Measurements from ENCODE around the gene MACROD2. TPM values are rescaled to one million over a fixed set of nuclear protein-coding genes. Genes with fewer than 3 reads are reported as not detected.

Gene MACROD2
- polyA plus RNA-seq, 6 donors from 2014 or later: 27.2 to 49.3 (median 36.4) TPM

GRCh38 chr20:14821251-14821650 is 825.9 kb downstream of the MACROD2 start:
- no peak overlapping the region for H3K4me3 Mint-ChIP-seq
- H3K36me3 Mint-ChIP-seq: no peaks in the 10 kb centered on the region
- peaks cover 0 to 5% (median 0%) of the 10 kb centered on the region in 7 donors for H3K9me3 Mint-ChIP-seq
- DNase-seq: no peak
- H3K27me3 Mint-ChIP-seq: no peaks in the 10 kb centered on the region
- no peak for ATAC-seq (ENCODE audit: low read depth in 2 of 2)
- H3K27ac Mint-ChIP-seq: no peak overlapping the region
- no peaks in the 10 kb centered on the region for H3K4me1 Mint-ChIP-seq

GRCh38 chr20:14824996-14825395 is 829.7 kb downstream of the MACROD2 start:
- DNase-seq: no peak
- Mint-ChIP-seq H3K36me3 (no peaks in the 10 kb centered on the region), H3K27ac (no peak overlapping the region), H3K4me1 (peaks cover 0 to 2% (median 0%) of the 10 kb centered on the region in 3 donors), H3K27me3 (no peaks in the 10 kb centered on the region), H3K4me3 (no peak overlapping the region), H3K9me3 (no peaks in the 10 kb centered on the region)
- ATAC-seq (ENCODE audit: low read depth in 2 of 2): no peak

- ATAC-seq (ENCODE audit: low read depth in 2 of 2): no peak
- H3K27ac Mint-ChIP-seq: no peak overlapping the region
- H3K9me3 Mint-ChIP-seq: no peaks in the 10 kb centered on the region
- peaks cover 0 to 10% (median 0%) of the 10 kb centered on the region in 3 donors for H3K4me1 Mint-ChIP-seq
- H3K4me3 Mint-ChIP-seq: no peak overlapping the region
- DNase-seq: no peak
- H3K27me3 Mint-ChIP-seq: no peaks in the 10 kb centered on the region
- H3K36me3 Mint-ChIP-seq: no peaks in the 10 kb centered on the region
Measured at GRCh38 chr20:14826543-14827313, 831.4 kb downstream of the MACROD2 start.

GRCh38 chr20:14828459-14828858 is 833.1 kb downstream of the MACROD2 start:
- H3K27ac Mint-ChIP-seq: no peak overlapping the region
- no peak overlapping the region for H3K4me3 Mint-ChIP-seq
- ATAC-seq (ENCODE audit: low read depth in 2 of 2) (no peak), DNase-seq (no peak)
- H3K27me3 Mint-ChIP-seq: peaks cover 0 to 4% (median 0%) of the 10 kb centered on the region in 3 donors
- H3K4me1 Mint-ChIP-seq: peaks cover 0 to 21% (median 0%) of the 10 kb centered on the region in 3 donors
- H3K9me3 Mint-ChIP-seq: no peaks in the 10 kb centered on the region
- no peaks in the 10 kb centered on the region for H3K36me3 Mint-ChIP-seq

- Mint-ChIP-seq H3K27ac (no peak overlapping the region), H3K27me3 (peaks cover 0 to 4% (median 0%) of the 10 kb centered on the region in 3 donors), H3K36me3 (no peaks in the 10 kb centered on the region), H3K4me1 (peaks cover 0 to 21% (median 0%) of the 10 kb centered on the region in 3 donors), H3K9me3 (no peaks in the 10 kb centered on the region), H3K4me3 (peak overlapping the region in 1 of 8 donors; percentile 7)
- ATAC-seq (ENCODE audit: low read depth in 2 of 2): peak; percentile 20 to 37
- DNase-seq: no peak
Measured at GRCh38 chr20:14829906-14830305, 834.6 kb downstream of the MACROD2 start.

- no peak overlapping the region for H3K27ac Mint-ChIP-seq
- no peak overlapping the region for H3K4me3 Mint-ChIP-seq
- no peaks in the 10 kb centered on the region for H3K36me3 Mint-ChIP-seq
- peaks cover 0 to 4% (median 0%) of the 10 kb centered on the region in 3 donors for H3K27me3 Mint-ChIP-seq
- H3K9me3 Mint-ChIP-seq: no peaks in the 10 kb centered on the region
- H3K4me1 Mint-ChIP-seq: peaks cover 0 to 21% (median 0%) of the 10 kb centered on the region in 3 donors
- no peak for DNase-seq
- ATAC-seq (ENCODE audit: low read depth in 2 of 2): no peak
Measured at GRCh38 chr20:14830466-14830865, 835.1 kb downstream of the MACROD2 start.

GRCh38 chr20:14830899-14831298 is 835.6 kb downstream of the MACROD2 start:
- Mint-ChIP-seq H3K36me3 (no peaks in the 10 kb centered on the region), H3K4me3 (no peak overlapping the region), H3K9me3 (no peaks in the 10 kb centered on the region), H3K27me3 (peaks cover 0 to 4% (median 0%) of the 10 kb centered on the region in 3 donors), H3K27ac (no peak overlapping the region), H3K4me1 (peaks cover 0 to 21% (median 0%) of the 10 kb centered on the region in 3 donors)
- ATAC-seq (ENCODE audit: low read depth in 2 of 2): no peak
- no peak for DNase-seq

GRCh38 chr20:14832630-14833029 is 837.3 kb downstream of the MACROD2 start:
- peaks cover 0 to 21% (median 0%) of the 10 kb centered on the region in 3 donors for H3K4me1 Mint-ChIP-seq
- H3K9me3 Mint-ChIP-seq: no peaks in the 10 kb centered on the region
- peaks cover 0 to 7% (median 0%) of the 10 kb centered on the region in 3 donors for H3K27me3 Mint-ChIP-seq
- ATAC-seq (ENCODE audit: low read depth in 2 of 2): peak; percentile 35 to 37
- peak overlapping the region in 1 of 6 donors; percentile 92 for H3K27ac Mint-ChIP-seq
- DNase-seq: peak; percentile 1
- no peaks in the 10 kb centered on the region for H3K36me3 Mint-ChIP-seq
- no peak overlapping the region for H3K4me3 Mint-ChIP-seq

GRCh38 chr20:14838663-14839628 is 843.6 kb downstream of the MACROD2 start:
- Mint-ChIP-seq H3K4me3 (no peak overlapping the region), H3K27me3 (peaks cover 0 to 3% (median 0%) of the 10 kb centered on the region in 3 donors), H3K9me3 (no peaks in the 10 kb centered on the region), H3K4me1 (no peaks in the 10 kb centered on the region), H3K27ac (no peak overlapping the region), H3K36me3 (no peaks in the 10 kb centered on the region)
- DNase-seq (no peak), ATAC-seq (ENCODE audit: low read depth in 2 of 2) (no peak)

- Mint-ChIP-seq H3K36me3 (no peaks in the 10 kb centered on the region), H3K9me3 (no peaks in the 10 kb centered on the region), H3K27me3 (peaks cover 0 to 8% (median 4%) of the 10 kb centered on the region in 3 donors), H3K4me1 (no peaks in the 10 kb centered on the region), H3K27ac (no peak overlapping the region), H3K4me3 (no peak overlapping the region)
- no peak for DNase-seq
- ATAC-seq (ENCODE audit: low read depth in 2 of 2): no peak
Measured at GRCh38 chr20:14845199-14846160, 850.2 kb downstream of the MACROD2 start.

GRCh38 chr20:14848806-14849205 is 853.5 kb downstream of the MACROD2 start:
- Mint-ChIP-seq H3K27ac (no peak overlapping the region), H3K4me3 (no peak overlapping the region), H3K36me3 (no peaks in the 10 kb centered on the region), H3K9me3 (no peaks in the 10 kb centered on the region), H3K27me3 (peaks cover 0 to 8% (median 4%) of the 10 kb centered on the region in 3 donors), H3K4me1 (peaks cover 0 to 6% (median 0%) of the 10 kb centered on the region in 3 donors)
- no peak for ATAC-seq (ENCODE audit: low read depth in 2 of 2)
- no peak for DNase-seq

GRCh38 chr20:14853079-14853478 is 857.8 kb downstream of the MACROD2 start:
- no peaks in the 10 kb centered on the region for H3K36me3 Mint-ChIP-seq
- no peak for DNase-seq
- H3K4me3 Mint-ChIP-seq: peak overlapping the region in 1 of 8 donors; percentile 3
- no peak for ATAC-seq (ENCODE audit: low read depth in 2 of 2)
- no peaks in the 10 kb centered on the region for H3K9me3 Mint-ChIP-seq
- H3K4me1 Mint-ChIP-seq: peaks cover 0 to 6% (median 0%) of the 10 kb centered on the region in 3 donors
- H3K27me3 Mint-ChIP-seq: peaks cover 0 to 3% (median 0%) of the 10 kb centered on the region in 3 donors
- peak overlapping the region in 1 of 6 donors; percentile 7 for H3K27ac Mint-ChIP-seq
